Bronchus fibroblast of lung (primary cell): Measurements from ENCODE around the gene PROB1. TPM values are rescaled to one million over a fixed set of nuclear protein-coding genes. Genes with fewer than 3 reads are reported as not detected.

Source experiments
- total RNA-seq: library from RNA; depleted of rRNA; stranded (reverse); fragments of >200 nt; gene quantifications from 2 replicates; pipeline ENCODE4 v1.2.3, GENCODE V29; 2015

Gene PROB1
- total RNA-seq = 1.2 and 1.5 TPM in 2 replicates

GRCh38 chr5:139394654-139395566 is at the start of gene PROB1:
Gene PROB1 (minus strand): TSS chr5:139395104. CDS start chr5:139395081, 23 bp downstream.

GRCh38 chr5:139439013-139439903 is 44.4 kb upstream of the PROB1 start, which contains the start of gene DNAJC18:
Gene DNAJC18 (minus strand): TSS chr5:139439525. CDS start chr5:139439445, 80 bp downstream.

GRCh38 chr5:139403787-139404483 is 9.0 kb upstream of the PROB1 start, which contains the start of gene SPATA24:
Gene SPATA24 (minus strand): TSS chr5:139404089. CDS start chr5:139404060, 29 bp downstream.

GRCh38 chr5:139389701-139390638 is 4.9 kb downstream of the PROB1 start, which contains the start of gene MZB1:
Gene MZB1 (minus strand): TSS chr5:139389913. CDS start chr5:139389856, 57 bp downstream.

DNA sequence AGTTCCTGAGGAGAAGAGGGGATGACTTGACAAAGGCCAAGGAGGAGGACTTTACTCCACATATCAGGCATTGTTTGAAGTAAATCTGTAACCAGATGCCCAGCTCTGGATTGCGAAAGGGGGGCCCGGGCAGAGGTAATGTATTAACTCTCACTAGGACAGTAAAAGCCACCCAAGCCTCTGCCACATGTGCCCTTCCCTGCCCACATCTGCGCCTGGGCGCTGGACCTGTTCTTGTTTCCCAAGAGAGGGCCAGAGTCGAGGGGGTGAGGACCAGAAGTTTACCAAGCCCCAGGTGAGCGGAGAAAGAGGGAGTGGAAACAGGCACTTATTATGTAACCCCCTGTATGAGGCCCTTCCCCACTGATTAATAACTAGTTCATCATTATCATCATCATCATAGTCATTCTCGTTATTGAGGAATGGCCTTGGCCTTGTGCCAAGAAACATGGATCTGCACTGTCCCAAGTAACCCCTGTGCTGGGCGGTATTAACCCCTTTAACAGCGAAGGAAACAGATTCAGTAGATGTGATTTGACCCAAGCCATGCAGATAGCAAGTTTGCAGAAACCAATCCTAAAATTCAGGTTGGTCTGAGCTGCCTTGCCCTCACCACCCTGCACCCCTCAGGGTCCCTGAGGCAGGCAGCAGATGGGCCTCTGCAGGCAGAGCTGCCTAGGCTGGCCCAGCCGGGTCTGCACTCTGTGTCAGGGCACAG is 11.5 kb downstream of the PROB1 start, which contains the start of gene SLC23A1:
Gene SLC23A1, minus strand, starts transcription at position 23 of the 718 bp plus-strand sequence. CDS start 44 bp downstream, outside the sequence.

DNA sequence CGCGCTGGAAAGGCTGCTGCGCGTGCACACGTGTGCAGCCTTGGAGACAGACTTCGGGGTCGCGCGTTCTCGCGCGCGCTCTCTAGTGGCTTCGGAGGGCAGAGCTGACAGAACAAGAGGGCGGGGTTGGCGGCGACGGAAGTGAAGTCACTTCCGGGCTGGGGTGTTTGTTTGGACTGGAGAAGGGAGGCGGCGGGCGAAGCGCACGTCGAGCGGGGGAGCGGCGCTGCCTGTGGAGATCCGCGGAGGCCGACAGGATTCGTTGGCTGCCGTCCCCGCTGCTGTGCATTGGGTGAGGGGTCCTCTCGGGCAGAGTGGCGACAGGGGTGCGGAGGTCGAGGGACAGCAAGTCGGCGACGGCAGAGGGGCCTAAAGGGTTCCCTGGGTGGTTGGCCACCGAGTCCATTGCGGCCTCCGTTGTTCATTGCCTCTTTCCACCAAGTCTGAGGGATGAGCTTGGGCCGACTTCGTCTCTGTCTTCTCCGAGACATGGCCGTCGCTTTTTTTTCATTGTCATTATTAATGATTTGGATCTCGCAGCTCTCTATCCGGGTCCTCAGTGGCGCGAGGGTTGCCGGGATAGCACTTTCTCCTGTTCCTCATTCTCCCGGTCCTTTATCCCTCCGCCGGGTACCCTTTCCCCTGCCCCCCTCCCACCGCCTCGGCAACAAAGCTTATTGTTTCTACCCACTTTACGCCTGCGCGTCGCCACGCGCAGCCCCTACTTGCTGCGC is 53.0 kb downstream of the PROB1 start, which contains the start of gene PAIP2:
Gene PAIP2, plus strand, starts transcription at position 166 of the 734 bp plus-strand sequence. CDS start 21,931 bp downstream, outside the sequence.

Other genes with a start within 250 kb of the PROB1 start
- gene SIL1, start 196.7 kb downstream of the PROB1 start, total RNA-seq = 41.7 and 45.8 TPM in 2 replicates
- gene MATR3, start 101.4 kb downstream of the PROB1 start, total RNA-seq = 179 and 190 TPM in 2 replicates
- 44.2 and 46.4 TPM in 2 replicates for gene PAIP2, start 53.2 kb downstream of the PROB1 start, total RNA-seq
- not detected in 2 replicates for gene SLC23A1, start 11.8 kb downstream of the PROB1 start, total RNA-seq
- gene MZB1, start 5.2 kb downstream of the PROB1 start, total RNA-seq = not detected in 2 replicates
- gene SPATA24, start 9.0 kb upstream of the PROB1 start, total RNA-seq = 5.1 and 7.4 TPM in 2 replicates
- gene DNAJC18, start 44.4 kb upstream of the PROB1 start, total RNA-seq = 4.2 and 6.5 TPM in 2 replicates
- gene ECSCR, start 67.6 kb upstream of the PROB1 start, total RNA-seq = 1.0 and 1.2 TPM in 2 replicates
- not detected in 2 replicates for gene SMIM33, start 75.9 kb upstream of the PROB1 start, total RNA-seq
- 51.0 and 51.4 TPM in 2 replicates for gene STING1, start 87.7 kb upstream of the PROB1 start, total RNA-seq
- 136 and 150 TPM in 2 replicates for gene UBE2D2, start 166.2 kb upstream of the PROB1 start, total RNA-seq